Measurements from ENCODE around the gene C16orf95. TPM values are rescaled to one million over a fixed set of nuclear protein-coding genes. Genes with fewer than 3 reads are reported as not detected.

The C16orf95 gene
- total RNA-seq, 4 donors from 2014 or later = 0.67 to 4.2 (median 2.2) TPM

DNA sequence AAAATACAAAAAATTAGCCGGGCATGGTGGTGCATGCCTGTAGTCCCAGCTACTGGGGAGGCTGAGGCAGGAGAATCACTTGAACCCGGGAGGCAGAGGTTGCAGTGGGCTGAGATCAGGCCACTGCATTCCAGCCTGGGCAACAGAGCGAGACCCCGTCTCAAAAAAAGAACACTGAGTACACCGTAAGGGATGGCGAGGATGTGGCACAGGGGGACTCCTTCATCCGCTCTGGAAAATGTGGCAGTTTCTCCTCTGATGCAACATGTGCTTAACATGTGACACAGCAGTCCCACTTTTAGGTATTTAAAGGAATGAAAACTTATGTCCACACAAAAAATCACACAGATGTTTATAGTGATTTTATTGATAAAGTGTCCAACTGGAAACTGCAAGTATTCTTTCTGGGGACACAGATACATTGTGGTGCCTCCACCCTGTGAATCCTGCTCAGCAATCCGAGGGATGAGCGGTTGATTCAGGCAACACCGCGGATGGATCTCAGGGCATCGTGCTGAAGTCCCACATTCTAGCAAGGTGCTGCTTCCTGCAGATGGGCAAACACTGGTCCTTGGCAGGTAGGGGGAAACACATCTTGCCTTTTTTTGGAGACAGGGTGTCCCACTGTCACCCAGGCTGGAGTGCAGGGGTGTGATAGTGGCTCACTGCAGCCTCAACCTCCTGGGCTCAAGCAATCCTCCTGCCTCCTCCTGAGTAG is 3.5 kb upstream of the C16orf95 start:
- TF ChIP-seq POLR2AphosphoS5 (IDR thresholded peaks at IDR 0.05) = no peak
- TF ChIP-seq, protein P1, sequence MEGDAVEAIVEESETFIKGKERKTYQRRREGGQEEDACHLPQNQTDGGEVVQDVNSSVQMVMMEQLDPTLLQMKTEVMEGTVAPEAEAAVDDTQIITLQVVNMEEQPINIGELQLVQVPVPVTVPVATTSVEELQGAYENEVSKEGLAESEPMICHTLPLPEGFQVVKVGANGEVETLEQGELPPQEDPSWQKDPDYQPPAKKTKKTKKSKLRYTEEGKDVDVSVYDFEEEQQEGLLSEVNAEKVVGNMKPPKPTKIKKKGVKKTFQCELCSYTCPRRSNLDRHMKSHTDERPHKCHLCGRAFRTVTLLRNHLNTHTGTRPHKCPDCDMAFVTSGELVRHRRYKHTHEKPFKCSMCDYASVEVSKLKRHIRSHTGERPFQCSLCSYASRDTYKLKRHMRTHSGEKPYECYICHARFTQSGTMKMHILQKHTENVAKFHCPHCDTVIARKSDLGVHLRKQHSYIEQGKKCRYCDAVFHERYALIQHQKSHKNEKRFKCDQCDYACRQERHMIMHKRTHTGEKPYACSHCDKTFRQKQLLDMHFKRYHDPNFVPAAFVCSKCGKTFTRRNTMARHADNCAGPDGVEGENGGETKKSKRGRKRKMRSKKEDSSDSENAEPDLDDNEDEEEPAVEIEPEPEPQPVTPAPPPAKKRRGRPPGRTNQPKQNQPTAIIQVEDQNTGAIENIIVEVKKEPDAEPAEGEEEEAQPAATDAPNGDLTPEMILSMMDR (IDR thresholded peaks at IDR 0.05) = no peak
- TF ChIP-seq EP300 (IDR thresholded peaks at IDR 0.05) = no peak
- no peak for TF ChIP-seq POLR2A (IDR thresholded peaks at IDR 0.05)
- 79 to 86% methylated on average over 8 to 11 of the region's 12 CpGs for WGBS, 2 donors (ENCODE audit: low coverage in 1 of 2)

GRCh38 chr16:87319997-87320491 is 2.9 kb upstream of the C16orf95 start:
- Histone ChIP-seq H3K27ac (no peak overlapping the region), H3K9me3 (no peaks in the 10 kb centered on the region), H3K4me3 (no peak overlapping the region), H3K4me1 (peaks cover 0 to 21% (median 10%) of the 10 kb centered on the region in 3 donors), H3K36me3 (peaks cover 0 to 8% of the 10 kb centered on the region in 2 donors), H3K27me3 (no peaks in the 10 kb centered on the region)
- no peak for ATAC-seq
- TF ChIP-seq EP300 (IDR thresholded peaks at IDR 0.05) (no peak), POLR2AphosphoS5 (IDR thresholded peaks at IDR 0.05) (no peak), POLR2A (IDR thresholded peaks at IDR 0.05) (no peak)
- TF ChIP-seq, protein P1 (IDR thresholded peaks at IDR 0.05) = no peak
- 100% methylated on average over 1 of the region's 7 CpGs; no CpG with 5 or more reads in 1 of the 2 donors for WGBS, 2 donors (ENCODE audit: low coverage in 1 of 2)

More for the DNA sequence above, 3.5 kb upstream of the C16orf95 start:
- no peak overlapping the region for H3K4me3 ChIP-seq
- H3K9me3 ChIP-seq = no peaks in the 10 kb centered on the region
- H3K4me1 ChIP-seq = peaks cover 0 to 27% (median 14%) of the 10 kb centered on the region in 3 donors
- no peak for ATAC-seq
- no peaks in the 10 kb centered on the region for H3K27me3 ChIP-seq
- peaks cover 0 to 14% of the 10 kb centered on the region in 2 donors for H3K36me3 ChIP-seq
- no peak overlapping the region for H3K27ac ChIP-seq

- Histone ChIP-seq H3K4me3 (no peak overlapping the region), H3K4me1 (peaks cover 0 to 13% (median 7%) of the 10 kb centered on the region in 3 donors), H3K36me3 (peaks cover 0 to 8% of the 10 kb centered on the region in 2 donors), H3K27ac (peak overlapping the region in 1 of 4 donors; percentile 90), H3K27me3 (no peaks in the 10 kb centered on the region), H3K9me3 (no peaks in the 10 kb centered on the region)
- TF ChIP-seq POLR2AphosphoS5 (IDR thresholded peaks at IDR 0.05) (no peak), EP300 (IDR thresholded peaks at IDR 0.05) (no peak), POLR2A (IDR thresholded peaks at IDR 0.05) (no peak)
- TF ChIP-seq, protein P1 (IDR thresholded peaks at IDR 0.05) = no peak
- ATAC-seq = no peak
Observed at GRCh38 chr16:87319011-87319410, 1.8 kb upstream of the C16orf95 start.

- no peak for TF ChIP-seq POLR2AphosphoS5 (IDR thresholded peaks at IDR 0.05)
- TF ChIP-seq, protein P1 (IDR thresholded peaks at IDR 0.05) = no peak
- peak overlapping the region; percentile 83 to 96 (median 92) for H3K27ac ChIP-seq
- no peaks in the 10 kb centered on the region for H3K27me3 ChIP-seq
- peak overlapping the region; percentile 91 to 92 for H3K4me3 ChIP-seq
- H3K9me3 ChIP-seq = no peaks in the 10 kb centered on the region
- peaks cover 0 to 5% of the 10 kb centered on the region in 2 donors for H3K36me3 ChIP-seq
- peak; percentile 42 for ATAC-seq
- 5 to 8% methylated on average over 15 to 26 of the region's 28 CpGs for WGBS, 2 donors (ENCODE audit: low coverage in 1 of 2)
- peaks cover 0 to 13% (median 7%) of the 10 kb centered on the region in 3 donors for H3K4me1 ChIP-seq
Observed at GRCh38 chr16:87317750-87318644, 805 bp upstream of the C16orf95 start.
